UCSD-AML1 (cell line): Measurements from ENCODE around the gene GULP1.

ENCODE experiments used
- DNase-seq: peaks from one replicate; lab custom pipeline; 2025; ENCODE audit not compliant: unreplicated experiment; lab: John Stamatoyannopoulos, UW

GULP1 gene

GRCh38 chr2:188367164-188367563 lies 75.5 kb downstream of the GULP1 start:
- no peak for DNase-seq

DNA sequence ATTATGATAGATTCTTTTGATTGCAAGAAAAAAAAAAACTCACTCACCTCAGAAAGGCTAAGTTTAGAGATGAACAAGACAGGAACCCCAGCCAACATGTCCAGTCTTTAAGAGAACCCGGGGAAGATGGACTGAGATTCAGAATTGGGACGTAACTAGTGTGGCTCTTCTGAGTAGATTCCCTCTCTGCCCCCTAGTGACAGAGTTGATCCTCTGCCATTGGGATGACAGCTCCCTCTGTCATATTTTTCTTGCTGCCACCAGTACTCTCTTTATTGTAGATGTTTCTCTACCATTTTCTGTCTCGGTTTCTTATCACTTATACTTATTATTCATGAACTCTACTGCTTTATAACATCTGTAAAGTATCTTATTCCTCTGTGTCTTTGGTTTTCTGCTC lies 77.7 kb downstream of the GULP1 start:
- DNase-seq = no peak

GRCh38 chr2:188378371-188378950 lies 86.8 kb downstream of the GULP1 start:
- DNase-seq = no peak

DNA sequence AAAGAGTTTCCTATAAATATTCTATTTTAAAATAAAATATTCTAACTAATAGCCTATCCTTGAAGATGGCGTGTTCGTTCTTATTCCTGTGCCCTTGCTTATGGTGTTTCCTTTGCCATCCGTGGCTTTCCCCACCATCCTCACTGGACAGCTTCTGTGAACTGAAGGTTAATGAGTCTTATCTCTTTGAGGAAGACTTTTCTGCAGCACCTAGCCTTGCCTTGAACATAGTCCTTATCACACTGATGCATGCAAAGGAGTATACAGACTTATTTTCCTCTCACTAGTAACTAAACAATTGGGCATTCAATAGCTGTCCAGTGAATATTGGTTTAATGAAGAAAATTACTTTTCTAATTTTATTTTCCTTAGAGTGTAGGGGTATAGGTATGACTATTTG lies 88.1 kb downstream of the GULP1 start:
- DNase-seq = no peak

GRCh38 chr2:188380280-188380679 lies 88.6 kb downstream of the GULP1 start:
- no peak for DNase-seq

GRCh38 chr2:188381614-188382013 lies 89.9 kb downstream of the GULP1 start:
- no peak for DNase-seq

- no peak for DNase-seq
Observed at GRCh38 chr2:188382107-188382506, 90.4 kb downstream of the GULP1 start.

DNA sequence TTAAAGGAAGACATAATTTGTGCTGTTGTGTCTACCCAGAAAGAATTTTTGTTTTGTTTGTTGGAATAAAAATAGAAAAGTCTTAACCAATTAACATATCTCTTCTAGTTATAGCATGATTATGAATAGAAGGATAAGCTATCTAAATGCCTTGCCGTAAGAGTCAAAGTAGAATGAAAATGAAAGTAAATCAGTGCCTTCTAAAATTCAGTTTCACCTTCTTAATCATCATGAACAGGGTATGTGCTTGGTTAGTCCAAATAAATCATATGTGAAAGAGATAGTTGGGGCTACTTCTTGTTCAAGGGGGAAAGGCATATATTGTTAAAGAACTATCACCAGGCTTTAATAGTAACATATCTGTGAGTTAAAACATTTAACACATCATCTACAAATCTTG lies 91.5 kb downstream of the GULP1 start:
- no peak for DNase-seq

DNA sequence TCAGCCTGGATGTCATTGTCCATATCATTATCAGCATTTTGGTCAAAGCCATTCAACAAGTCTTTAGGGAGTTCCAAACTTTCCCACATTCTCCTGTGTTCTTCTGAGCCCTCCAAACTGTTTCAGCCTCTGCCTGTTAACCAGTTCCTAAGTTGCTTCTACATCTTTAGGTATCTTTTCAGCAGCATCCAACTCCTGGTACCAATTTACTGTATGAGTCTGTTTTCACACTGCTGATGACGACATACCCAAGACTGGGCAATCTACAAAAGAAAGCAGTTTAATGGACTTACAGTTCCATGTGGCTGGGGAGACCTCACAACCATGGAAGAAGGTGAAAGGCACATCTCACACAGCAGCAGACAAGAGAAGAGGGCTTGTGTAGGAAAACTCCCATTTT lies 94.2 kb downstream of the GULP1 start:
- no peak for DNase-seq

GRCh38 chr2:188388831-188389230 lies 97.2 kb downstream of the GULP1 start:
- no peak for DNase-seq

GRCh38 chr2:188391354-188391753 lies 99.7 kb downstream of the GULP1 start:
- no peak for DNase-seq

DNA sequence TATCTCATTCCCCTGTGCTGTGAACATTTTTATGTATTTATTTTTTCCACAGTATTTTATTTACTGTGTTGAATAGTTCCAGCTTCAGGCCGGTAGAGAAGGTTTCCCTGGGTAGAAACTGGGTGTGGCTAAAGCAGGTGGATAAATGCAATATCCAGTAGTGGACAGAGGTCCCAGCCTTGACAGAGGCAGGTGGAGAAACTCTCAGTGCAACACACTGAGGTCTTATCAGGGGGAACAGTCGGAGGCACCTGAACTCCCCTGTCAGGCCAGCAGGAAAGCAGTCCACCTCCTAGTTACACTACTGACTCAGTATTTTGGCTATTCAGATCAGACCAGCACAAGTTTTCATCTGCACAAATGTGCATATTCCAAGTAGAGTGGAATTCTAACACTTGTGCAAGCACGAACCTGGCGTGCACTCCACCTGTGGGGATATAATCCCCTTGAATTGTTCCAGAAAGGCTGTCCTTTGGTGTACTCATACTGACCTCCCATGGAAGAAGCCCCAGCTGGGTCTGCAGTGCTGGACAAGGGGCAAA lies 103.3 kb downstream of the GULP1 start:
- no peak for DNase-seq

DNA sequence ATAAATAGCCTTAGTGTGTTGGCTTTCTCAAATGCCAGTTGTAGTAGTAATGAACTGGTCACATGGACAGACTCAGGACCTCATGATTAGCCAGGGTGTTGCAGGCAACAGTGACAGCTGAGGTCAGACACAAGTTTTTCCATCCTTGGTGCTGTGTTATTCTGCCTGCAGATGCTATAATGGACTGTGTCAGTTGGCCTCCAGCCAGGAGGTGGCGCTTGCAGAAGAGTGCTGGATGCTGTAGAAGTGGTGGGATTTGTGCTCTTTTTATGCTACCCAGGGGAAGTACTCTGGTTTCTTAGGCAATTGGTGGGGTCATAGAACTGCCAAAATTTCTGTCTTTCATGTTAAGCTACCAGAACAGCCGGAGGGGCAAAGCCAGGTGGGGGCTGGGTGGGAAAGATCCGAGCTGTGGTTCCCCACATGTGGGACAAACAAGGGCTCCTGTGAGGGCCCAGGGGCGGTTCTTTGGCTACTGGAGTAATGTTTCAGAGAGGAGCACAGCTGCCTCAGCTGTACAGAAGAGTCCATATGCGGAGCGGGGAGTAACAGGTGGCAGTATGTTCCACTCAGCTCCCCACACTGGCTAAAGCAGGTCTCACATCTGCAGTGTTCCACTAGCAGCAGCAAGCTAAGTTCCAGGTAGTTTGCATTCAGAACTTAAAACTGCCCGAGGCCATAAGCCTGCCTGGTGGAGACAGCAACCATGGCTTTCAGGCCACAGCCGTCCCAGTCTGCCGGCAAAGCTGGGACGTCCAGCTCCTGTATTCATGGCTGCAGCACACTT lies 104.4 kb downstream of the GULP1 start:
- no peak for DNase-seq

DNA sequence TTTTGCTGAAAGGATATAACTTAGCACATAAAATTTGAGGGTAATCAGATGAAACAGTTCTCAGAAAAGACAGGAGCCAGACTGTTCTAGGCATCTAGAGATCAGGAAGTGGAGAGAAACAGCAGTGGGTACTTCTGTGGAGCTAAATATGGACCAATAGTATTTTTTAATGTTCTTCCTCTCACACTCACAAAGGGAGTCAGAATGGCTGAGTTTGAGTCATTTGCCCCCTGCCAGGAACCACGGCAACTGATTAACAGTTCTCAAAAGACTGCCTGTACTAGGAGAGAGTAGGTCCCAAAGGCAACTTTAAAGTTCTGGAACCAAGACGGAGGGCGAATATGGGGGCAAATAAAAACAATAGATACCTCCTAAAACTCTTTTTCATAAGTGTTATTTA lies 107.5 kb downstream of the GULP1 start:
- no peak for DNase-seq

DNA sequence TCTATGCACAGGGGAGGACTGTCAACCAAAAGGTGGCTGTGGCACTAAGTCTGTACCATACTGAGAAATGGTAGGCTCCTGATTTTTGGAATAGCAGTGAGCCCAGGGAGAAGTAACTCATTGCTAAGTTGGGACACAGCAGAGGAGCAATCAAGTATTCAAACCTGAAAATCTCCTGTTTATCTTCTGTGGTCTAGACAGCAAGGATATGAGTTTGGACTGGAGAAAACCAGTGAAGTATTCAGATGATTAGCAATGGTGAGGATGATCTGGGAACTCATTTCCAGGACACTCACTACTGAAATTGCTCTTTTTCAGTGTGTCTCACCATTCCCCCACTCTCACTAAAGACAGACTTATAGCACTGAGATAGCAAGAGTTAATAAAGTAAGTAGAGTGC lies 112.0 kb downstream of the GULP1 start:
- DNase-seq = no peak

DNA sequence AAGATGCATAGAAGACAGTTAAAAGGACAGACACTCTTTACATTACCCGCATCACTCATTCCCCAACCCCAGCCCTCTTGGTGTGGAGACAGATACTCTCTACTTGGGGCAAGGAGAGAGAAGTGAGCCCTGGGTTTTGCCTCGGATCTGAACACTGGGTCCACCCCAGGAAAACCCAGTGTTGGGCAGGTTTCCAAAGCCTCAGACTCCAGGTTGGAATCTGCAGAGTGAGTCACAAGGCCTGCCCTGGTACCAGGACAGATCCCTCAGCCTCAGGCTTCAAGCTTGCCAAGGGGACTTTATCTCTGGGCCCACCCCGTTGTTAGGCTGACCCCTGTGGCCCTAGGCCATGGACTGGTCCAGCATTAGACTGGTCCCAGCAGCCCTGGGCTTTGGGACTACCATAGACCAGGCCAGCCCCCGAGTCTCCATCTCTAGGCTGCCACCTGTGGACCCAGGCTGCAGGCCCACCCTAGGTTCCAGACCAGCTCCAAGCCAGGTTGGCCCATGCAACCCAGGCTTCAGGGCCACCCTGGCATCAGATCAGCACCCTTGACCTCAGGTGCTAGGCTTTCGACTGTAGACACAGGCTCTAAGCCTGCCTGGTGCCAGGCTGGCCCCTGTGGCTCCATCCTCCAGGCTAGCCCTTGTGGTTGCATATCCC lies 112.8 kb downstream of the GULP1 start:
- no peak for DNase-seq

- DNase-seq = no peak
Observed at GRCh38 chr2:188406414-188406813, 114.7 kb downstream of the GULP1 start.

DNA sequence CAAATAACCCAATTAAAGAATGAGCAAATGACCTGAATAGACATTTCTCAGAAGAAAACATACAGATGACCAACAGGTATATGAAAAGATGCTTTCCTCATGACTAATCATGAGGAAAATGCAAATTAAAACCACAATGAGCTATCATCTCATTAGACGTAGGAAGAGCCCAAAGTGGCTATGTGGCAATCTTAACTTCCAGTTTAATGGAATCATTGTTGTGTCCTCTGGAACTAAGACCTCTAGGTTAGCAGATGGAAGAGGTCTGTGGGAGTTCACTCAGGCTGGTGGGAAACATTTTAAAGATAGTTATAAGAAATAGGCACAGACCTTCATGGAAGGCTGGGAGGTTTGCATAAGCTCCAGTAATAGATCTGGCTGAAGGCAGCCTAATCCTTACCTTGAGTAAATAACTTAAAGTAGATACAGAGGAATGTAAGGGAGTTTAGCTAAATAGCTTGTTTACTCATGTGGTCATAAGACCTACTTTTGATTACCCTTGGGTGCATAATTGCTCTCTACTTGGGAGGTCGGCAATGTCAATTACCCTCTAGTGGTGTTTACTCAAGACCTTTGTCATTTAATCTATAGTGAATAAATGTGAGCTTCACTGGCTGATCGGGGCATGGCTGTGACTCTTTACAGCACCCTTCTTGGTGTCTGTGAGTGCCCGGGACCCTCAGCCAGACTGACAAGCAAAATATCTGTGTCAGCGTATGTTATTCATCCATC lies 119.0 kb downstream of the GULP1 start:
- DNase-seq = no peak

GRCh38 chr2:188412190-188412589 lies 120.5 kb downstream of the GULP1 start:
- DNase-seq = no peak

- DNase-seq = no peak
Observed at GRCh38 chr2:188414411-188414810, 122.7 kb downstream of the GULP1 start.
